Measurements from ENCODE around the gene GALNT18. TPM values are rescaled to one million over a fixed set of nuclear protein-coding genes. Genes with fewer than 3 reads are reported as not detected.

The GALNT18 gene
- polyA plus RNA-seq, 1 donor from 2014 or later, result 7.6 TPM

- no peaks in the 10 kb centered on the region for H4K20me1 ChIP-seq (ENCODE audit: insufficient read depth)
- no peak overlapping the region for H3K27ac ChIP-seq (ENCODE audit: low read length)
- H3K79me2 ChIP-seq (replicated peaks; ENCODE audit: insufficient read depth, low read length), result no peaks in the 10 kb centered on the region
- no peaks in the 10 kb centered on the region for H3K9me3 ChIP-seq (ENCODE audit: low read length)
- H3K27me3 ChIP-seq (ENCODE audit: insufficient read depth, low read depth, low read length), result no peaks in the 10 kb centered on the region
- no peak overlapping the region for H3K9ac ChIP-seq (ENCODE audit: low read length)
- H2AFZ ChIP-seq (ENCODE audit: low read depth, low read length), result no peak overlapping the region
- no peaks in the 10 kb centered on the region for H3F3A ChIP-seq (ENCODE audit: insufficient read depth, low read length, poor library complexity, severe bottlenecking)
- H3K4me3 ChIP-seq (ENCODE audit: low read length), result no peak overlapping the region
- no peaks in the 10 kb centered on the region for H3K9me2 ChIP-seq (ENCODE audit: insufficient read depth, low read length)
- no peaks in the 10 kb centered on the region for H3K36me3 ChIP-seq (ENCODE audit: insufficient read depth, low read length)
- H3K4me2 ChIP-seq (ENCODE audit: low read length), result no peak overlapping the region
- no peak for TF ChIP-seq TAF1 (IDR thresholded peaks at IDR 0.05; ENCODE audit: low read depth)
- TF ChIP-seq MXI1 (conservative IDR thresholded peaks at IDR 0.05; ENCODE audit: poor library complexity, severe bottlenecking), result no peak
- TF ChIP-seq, protein P1, sequence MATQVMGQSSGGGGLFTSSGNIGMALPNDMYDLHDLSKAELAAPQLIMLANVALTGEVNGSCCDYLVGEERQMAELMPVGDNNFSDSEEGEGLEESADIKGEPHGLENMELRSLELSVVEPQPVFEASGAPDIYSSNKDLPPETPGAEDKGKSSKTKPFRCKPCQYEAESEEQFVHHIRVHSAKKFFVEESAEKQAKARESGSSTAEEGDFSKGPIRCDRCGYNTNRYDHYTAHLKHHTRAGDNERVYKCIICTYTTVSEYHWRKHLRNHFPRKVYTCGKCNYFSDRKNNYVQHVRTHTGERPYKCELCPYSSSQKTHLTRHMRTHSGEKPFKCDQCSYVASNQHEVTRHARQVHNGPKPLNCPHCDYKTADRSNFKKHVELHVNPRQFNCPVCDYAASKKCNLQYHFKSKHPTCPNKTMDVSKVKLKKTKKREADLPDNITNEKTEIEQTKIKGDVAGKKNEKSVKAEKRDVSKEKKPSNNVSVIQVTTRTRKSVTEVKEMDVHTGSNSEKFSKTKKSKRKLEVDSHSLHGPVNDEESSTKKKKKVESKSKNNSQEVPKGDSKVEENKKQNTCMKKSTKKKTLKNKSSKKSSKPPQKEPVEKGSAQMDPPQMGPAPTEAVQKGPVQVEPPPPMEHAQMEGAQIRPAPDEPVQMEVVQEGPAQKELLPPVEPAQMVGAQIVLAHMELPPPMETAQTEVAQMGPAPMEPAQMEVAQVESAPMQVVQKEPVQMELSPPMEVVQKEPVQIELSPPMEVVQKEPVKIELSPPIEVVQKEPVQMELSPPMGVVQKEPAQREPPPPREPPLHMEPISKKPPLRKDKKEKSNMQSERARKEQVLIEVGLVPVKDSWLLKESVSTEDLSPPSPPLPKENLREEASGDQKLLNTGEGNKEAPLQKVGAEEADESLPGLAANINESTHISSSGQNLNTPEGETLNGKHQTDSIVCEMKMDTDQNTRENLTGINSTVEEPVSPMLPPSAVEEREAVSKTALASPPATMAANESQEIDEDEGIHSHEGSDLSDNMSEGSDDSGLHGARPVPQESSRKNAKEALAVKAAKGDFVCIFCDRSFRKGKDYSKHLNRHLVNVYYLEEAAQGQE (IDR thresholded peaks at IDR 0.05; ENCODE audit: borderline replicate concordance), result no peak
- TF ChIP-seq EP300 (conservative IDR thresholded peaks at IDR 0.05; ENCODE audit: poor library complexity, severe bottlenecking), result no peak
Measured at GRCh38 chr11:11583801-11584529, 37.8 kb downstream of the GALNT18 start.

GRCh38 chr11:11582011-11582701 lies 39.6 kb downstream of the GALNT18 start:
- H3K4me3 ChIP-seq (ENCODE audit: low read length), result no peak overlapping the region
- no peak overlapping the region for H3K27ac ChIP-seq (ENCODE audit: low read length)
- no peak overlapping the region for H3K9ac ChIP-seq (ENCODE audit: low read length)
- H2AFZ ChIP-seq (ENCODE audit: low read depth, low read length), result no peak overlapping the region
- H3F3A ChIP-seq (ENCODE audit: insufficient read depth, low read length, poor library complexity, severe bottlenecking), result no peaks in the 10 kb centered on the region
- no peaks in the 10 kb centered on the region for H3K9me2 ChIP-seq (ENCODE audit: insufficient read depth, low read length)
- H3K4me2 ChIP-seq (ENCODE audit: low read length), result no peak overlapping the region
- no peaks in the 10 kb centered on the region for H3K36me3 ChIP-seq (ENCODE audit: insufficient read depth, low read length)
- TF ChIP-seq, protein P2, sequence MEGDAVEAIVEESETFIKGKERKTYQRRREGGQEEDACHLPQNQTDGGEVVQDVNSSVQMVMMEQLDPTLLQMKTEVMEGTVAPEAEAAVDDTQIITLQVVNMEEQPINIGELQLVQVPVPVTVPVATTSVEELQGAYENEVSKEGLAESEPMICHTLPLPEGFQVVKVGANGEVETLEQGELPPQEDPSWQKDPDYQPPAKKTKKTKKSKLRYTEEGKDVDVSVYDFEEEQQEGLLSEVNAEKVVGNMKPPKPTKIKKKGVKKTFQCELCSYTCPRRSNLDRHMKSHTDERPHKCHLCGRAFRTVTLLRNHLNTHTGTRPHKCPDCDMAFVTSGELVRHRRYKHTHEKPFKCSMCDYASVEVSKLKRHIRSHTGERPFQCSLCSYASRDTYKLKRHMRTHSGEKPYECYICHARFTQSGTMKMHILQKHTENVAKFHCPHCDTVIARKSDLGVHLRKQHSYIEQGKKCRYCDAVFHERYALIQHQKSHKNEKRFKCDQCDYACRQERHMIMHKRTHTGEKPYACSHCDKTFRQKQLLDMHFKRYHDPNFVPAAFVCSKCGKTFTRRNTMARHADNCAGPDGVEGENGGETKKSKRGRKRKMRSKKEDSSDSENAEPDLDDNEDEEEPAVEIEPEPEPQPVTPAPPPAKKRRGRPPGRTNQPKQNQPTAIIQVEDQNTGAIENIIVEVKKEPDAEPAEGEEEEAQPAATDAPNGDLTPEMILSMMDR (IDR thresholded peaks at IDR 0.05; ENCODE audit: poor library complexity, severe bottlenecking), result no peak
- TF ChIP-seq POLR2AphosphoS5 (IDR thresholded peaks at IDR 0.05), result no peak
- no peak for TF ChIP-seq MXI1 (conservative IDR thresholded peaks at IDR 0.05; ENCODE audit: poor library complexity, severe bottlenecking)
- TF ChIP-seq, protein P1 (IDR thresholded peaks at IDR 0.05; ENCODE audit: borderline replicate concordance), result no peak
- TF ChIP-seq SMC3 (conservative IDR thresholded peaks at IDR 0.05; ENCODE audit: poor library complexity), result no peak
- TF ChIP-seq EP300 (conservative IDR thresholded peaks at IDR 0.05; ENCODE audit: poor library complexity, severe bottlenecking), result no peak
- TF ChIP-seq RAD21 (conservative IDR thresholded peaks at IDR 0.05), result no peak
- no peak for TF ChIP-seq TAF1 (IDR thresholded peaks at IDR 0.05; ENCODE audit: low read depth)
- no peak for TF ChIP-seq EZH2 (IDR thresholded peaks at IDR 0.05; ENCODE audit: borderline replicate concordance, insufficient read depth, low read length, poor library complexity, severe bottlenecking)
- no peaks in the 10 kb centered on the region for H3K27me3 ChIP-seq (ENCODE audit: insufficient read depth, low read depth, low read length)
- no peaks in the 10 kb centered on the region for H3K79me2 ChIP-seq (replicated peaks; ENCODE audit: insufficient read depth, low read length)
- H4K20me1 ChIP-seq (ENCODE audit: insufficient read depth), result no peaks in the 10 kb centered on the region
- no peaks in the 10 kb centered on the region for H3K9me3 ChIP-seq (ENCODE audit: low read length)

Data from neural cell (in vitro differentiated cells).